OCI-M1 (cell line): ENCODE data around the gene KRTAP1-5.
A peak's percentile ranks its signal among the peaks of the same experiment; 100 is the strongest.
"Not testable (repeated sequence)": the region's sequence is repeated elsewhere in the genome, so short reads cannot be mapped to it uniquely, and the experiment has no call there.

Experiments used
- DNase-seq: peaks from one replicate; lab custom pipeline; 2025; lab: John Stamatoyannopoulos, UW

The KRTAP1-5 gene

DNA sequence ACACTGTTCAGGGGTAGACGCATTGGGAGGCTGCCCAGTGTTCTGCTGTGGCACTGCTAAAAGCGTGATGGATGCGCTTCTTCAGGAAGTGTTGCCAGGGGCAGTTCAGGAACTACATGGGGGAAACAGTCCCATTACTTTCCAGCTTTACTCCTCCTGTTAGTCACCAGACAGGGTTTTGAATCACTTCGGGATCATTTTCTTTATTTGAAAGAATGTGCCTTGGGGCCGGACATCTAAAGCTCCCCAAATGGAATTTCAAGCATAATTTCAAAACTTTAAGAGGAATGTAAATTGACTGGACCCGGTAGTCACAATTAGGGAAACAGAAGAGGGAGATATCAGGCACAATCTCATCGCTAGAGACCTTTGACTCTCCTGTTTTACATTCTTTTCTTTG, 21.4 kb upstream of the KRTAP1-5 start:
- no peak for DNase-seq

DNA sequence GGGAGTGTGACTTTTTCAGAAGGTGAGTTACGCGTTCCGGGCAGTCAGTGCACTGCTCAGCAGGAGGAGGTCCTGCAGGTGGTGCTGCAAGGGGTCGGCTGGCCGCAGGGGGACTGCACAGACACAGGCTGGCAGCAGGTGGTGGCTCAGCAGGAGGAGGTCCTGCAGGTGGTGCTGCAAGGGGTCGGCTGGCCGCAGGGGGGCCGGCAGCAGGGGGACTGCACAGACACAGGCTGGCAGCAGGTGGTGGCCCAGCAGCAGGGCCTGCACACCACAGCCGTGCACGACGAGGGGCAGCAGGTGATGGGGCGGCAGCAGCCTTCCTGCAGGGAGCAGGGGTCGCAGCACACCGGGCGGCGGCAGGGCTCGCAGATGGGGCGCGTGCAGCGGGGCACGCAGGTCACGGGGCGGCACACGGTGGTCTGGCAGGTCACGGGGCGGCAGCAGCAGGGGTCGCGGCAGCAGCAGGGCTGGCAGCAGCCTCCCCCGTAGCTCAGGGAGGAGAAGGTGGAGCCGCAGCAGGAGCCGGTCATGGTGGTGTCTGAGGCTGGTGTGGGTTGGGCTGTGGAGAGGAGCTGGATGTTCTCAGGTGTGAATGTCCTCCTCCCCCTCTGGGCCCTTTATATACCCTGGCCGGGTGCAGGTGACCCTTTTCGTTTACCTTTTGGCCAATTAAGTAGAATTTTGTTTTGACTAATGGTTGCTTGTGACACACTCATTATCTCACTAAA, 19.9 kb upstream of the KRTAP1-5 start, which contains the start of gene KRTAP2-1:
KRTAP2-1 (minus strand) TSS at position 582 of the 731 bp plus-strand sequence; CDS start at position 533, 49 bp downstream.
- DNase-seq, result not testable (repeated sequence)

DNA sequence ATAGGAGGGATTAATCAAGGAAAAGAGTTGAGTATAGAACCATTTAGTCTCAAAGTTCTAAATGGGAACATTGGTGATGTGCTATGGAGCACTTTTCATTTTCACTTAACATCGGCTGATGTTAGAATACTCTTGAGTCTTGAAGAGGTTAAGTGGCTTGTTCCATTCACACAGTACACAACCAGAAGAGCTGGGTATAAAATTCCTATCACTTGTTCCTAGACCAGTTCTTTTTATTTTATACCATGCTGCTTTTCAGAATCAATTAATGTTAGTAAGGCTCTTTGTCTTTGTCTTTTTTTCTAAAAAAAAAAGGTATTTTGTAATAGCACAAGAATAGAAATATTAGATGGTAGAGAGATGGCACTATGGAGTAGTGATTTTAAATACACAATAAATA, 15.9 kb upstream of the KRTAP1-5 start:
- no peak for DNase-seq

DNA sequence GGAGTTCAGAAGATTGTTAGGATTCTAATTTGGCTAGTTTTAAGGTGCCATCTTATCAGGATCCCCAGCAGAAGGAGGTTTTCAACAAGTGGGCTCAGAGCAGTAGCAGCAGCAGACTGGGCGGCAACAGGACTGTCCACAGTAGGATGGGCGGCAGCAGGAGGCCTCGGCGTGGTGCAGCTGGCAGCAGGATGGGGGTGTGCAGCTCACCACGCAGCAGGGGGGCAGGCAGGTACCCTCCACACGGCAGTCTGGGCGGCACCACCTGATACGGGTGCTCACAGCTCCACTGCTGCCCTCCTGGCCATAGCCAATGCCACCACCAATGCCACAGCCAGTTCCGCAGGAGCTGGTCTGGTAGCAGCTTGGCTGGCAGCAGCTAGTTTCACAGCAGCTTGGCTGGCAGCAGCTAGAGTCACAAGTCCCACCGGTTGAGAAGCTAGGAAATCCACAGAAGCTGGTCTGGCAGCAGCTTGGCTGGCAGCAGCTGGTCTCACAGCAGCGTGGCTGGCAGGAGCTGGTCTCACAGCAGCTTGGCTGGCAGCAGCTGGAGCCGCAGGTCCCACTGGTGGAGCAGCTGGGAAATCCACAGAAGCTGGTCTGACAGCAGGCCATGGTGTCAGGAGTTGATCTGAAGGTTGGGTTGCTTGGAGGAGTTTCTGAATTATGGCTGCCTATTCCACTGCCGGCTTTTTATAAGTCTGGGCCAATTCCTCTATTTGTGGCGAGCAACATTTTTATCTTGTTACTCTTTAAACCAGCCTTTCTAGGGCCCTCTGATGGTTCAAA, 14.0 kb upstream of the KRTAP1-5 start, which contains the start of gene KRTAP1-1:
KRTAP1-1 (minus strand) TSS at position 668 of the 789 bp plus-strand sequence; CDS start at position 615, 53 bp downstream.
- DNase-seq, result not testable (repeated sequence)

DNA sequence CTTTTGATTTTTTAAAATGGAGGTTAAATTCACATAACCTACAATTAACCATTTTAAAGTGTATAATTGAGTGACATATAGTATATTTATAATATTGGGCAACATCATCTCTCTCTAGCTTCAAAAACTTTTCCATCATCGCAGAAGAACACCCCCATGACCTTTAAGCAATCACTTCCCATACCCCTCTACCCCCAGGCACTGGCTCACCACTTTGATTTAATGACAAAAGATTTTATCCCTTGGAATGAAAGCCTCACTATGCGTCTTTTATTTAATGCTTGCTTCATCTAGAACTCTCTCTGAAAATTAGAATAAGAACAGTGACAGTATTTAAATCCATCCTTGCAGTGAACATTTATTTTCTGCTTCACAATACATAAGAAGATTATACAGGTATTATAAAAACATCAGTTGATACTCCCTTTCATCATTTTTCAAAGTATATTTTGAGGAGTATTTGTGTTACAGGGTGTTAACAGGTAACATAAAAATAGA, 10.9 kb upstream of the KRTAP1-5 start:
- no peak for DNase-seq

DNA sequence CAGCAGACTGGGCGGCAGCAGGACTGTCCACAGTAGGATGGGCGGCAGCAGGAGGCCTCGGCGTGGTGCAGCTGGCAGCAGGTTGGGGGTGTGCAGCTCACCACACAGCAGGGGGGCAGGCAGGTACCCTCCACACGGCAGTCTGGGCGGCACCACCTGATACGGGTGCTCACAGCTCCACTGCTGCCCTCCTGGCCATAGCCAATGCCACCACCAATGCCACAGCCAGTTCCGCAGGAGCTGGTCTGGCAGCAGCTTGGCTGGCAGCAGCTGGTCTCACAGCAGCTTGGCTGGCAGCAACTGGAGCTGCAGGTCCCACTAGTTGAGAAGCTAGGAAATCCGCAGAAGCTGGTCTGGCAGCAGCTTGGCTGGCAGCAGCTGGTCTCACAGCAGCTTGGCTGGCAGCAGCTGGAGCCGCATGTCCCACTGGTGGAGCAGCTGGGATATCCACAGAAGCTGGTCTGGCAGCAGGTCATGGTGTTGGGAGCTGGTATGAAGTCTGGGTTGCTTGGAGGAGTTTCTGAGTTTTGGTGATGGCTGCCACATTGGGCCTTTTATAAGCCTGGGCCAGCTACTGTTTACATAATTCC, 7.4 kb upstream of the KRTAP1-5 start, which contains the start of gene KRTAP1-3:
KRTAP1-3 (minus strand) TSS at position 529 of the 590 bp plus-strand sequence; CDS start at position 476, 53 bp downstream.
- not testable (repeated sequence) for DNase-seq

DNA sequence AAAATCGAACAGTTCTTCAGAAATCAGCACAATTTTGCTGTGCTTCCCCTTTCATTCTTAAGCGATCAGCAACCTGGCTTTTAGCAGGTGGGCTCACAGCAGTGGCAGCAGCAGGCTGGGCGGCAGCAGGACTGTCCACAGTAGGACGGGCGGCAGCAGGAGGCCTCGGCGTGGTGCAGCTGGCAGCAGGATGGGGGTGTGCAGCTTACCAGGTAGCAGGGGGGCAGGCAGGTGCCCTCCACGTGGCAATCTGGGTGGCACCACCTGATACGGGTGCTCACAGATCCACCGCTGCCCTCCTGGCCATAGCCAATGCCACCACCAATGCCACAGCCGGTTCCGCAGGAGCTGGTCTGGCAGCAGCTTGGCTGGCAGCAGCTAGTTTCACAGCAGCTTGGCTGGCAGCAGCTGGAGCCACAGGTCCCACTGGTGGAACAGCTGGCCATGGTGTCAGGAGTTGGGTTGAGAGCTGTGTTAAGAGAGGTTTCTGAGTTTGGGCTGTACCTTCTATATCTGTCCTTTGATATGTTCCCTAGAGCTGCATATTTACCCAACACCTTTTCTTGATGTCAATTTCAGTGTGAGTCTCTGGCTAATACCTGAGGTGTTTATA, 2.7 kb upstream of the KRTAP1-5 start, which contains the start of gene KRTAP1-4:
KRTAP1-4 (minus strand) TSS at position 563 of the 613 bp plus-strand sequence; CDS start at position 446, 117 bp downstream.
- DNase-seq, result no peak

DNA sequence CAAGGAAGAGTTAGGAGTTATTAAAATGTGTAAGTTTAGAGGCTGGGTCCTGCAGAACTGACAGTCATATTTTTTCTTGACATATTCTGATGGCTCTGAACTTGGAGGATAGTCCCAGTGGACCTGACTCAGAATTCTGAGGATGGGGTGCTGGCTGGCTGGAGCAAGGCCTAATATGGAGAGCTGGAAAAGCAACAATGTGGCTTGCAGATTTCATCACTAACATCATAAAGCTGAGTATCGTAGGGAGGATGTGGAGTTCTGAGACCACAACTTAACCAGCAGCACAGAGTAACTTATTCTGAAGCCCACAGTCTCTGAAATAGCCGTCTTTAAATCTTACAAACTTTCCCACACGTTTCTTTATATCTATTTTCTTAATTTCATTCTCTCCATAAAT, 2.3 kb downstream of the KRTAP1-5 start:
- no peak for DNase-seq

DNA sequence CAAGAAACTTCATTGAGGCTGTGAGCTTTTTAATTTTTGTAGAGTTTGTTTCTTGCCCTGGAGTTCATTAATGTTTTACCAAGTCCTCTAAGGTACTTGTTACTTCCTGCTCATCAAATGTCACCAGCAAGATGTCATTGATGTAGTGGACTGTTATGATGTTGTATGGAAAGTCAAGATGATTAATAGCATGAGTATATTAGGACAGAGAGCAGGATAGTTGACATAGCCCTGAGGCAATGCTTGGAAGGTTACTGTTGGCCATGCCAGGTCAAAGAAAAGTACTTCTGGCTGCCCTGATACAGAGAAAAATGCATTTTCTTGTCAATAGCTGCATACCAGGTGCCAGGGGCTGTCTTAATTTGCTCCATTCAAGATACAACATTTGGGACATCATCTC, 6.7 kb downstream of the KRTAP1-5 start:
- no peak for DNase-seq

DNA sequence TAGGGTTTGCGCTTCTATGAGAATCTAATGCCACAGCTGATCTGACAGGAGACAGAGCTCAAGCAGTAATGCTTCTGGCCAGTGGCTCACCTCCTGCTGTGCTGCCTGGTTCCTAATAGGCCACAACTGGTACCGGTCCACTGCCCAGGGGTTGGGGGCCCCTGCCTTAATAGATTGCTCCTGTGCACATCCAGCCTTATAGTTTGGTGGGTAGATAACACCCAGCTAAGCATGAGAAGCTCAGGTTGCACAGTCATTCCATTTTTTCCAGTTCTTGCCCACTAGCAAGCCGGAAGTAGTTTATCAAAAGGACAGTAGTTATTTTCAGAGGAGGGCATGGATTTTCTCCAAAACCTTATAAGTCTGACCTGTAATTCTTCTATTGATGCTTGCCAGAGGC, 7.6 kb downstream of the KRTAP1-5 start:
- no peak for DNase-seq

DNA sequence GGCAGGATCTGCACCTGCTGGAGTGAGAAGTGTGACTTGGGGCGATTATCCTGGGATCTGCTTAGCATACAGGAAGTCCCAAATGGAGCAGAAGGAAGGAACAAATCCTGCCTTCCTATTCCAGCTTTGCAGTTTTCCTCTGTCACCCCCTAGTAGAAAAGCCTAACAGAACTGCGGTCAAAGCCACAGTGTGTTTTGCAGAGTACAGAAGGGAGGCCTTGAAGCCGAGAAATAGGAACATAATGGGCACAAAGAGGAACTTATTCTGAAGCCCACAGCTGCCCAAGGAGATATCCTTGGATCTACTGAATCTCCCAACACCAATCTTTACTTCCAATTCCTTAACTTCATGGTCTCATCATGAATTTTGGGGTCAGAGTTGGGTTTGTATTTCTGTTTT, 8.5 kb downstream of the KRTAP1-5 start:
- no peak for DNase-seq

DNA sequence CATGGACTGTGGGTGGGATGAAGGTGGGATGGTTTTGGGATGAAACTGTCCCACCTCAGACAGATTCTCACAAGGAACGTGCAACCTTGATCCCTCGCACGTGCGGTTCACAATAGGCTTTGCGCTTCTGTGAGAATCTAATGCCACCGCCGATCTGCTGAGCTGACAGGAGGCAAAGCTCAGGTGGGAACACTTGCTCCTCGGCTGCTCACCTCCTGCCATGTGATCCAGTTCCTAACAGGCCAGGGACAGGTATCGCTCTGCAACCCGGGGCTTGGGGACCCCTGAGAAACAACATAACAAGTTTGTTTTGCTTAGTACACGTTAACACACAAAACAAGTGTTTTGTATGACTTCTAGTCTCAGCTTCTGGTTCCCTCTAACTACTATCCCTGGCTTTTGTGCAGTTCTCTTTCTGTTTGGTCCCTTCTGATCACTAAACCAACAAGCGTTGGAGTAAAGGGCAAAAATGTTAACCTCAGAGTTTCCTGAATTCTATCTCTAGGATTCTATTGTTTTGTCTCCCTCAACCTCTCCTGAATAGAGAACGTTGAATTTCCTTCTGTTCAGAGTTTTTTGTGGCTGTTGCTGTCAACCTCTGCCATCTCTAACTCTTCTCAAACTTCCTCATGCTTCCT, 10.3 kb downstream of the KRTAP1-5 start:
- no peak for DNase-seq

DNA sequence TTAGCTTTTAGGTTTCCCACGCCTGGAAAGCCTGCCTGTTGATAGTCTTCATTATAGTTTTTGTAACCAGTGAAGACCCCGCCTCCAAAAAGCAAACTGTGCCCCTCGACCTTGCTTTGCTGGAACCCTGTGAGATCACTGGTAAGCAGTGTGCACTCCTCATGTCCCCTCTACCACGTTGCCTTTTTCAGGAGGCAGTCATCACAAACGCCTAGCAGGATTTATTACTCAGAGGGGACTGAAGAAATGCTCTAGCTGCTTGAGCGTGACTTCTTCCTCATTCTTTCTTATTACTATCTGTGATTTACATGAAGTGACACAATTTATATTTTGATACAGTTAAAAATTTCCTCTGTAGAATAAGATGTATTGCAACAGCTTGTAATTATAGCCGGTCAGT, 11.6 kb downstream of the KRTAP1-5 start:
- no peak for DNase-seq

DNA sequence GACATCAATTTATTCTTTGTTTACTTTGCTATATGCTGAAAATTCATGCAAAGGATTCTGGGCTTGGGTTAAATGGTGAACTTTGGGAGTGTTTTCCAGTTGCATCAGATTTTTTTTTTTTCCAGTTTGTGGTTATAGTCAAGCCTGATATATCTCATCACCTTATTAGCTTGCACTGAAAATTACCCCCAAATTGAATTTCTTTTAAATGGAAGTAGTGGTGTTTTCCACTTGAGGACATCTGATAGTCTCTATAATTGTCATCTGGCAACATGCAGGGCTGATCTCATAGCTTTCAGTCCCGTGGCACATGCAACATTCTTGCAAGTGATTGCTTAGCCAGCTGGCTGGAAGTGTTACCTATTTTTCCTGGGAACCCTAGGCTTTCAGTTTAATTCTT, 13.4 kb downstream of the KRTAP1-5 start:
- peak; percentile 14 for DNase-seq

DNA sequence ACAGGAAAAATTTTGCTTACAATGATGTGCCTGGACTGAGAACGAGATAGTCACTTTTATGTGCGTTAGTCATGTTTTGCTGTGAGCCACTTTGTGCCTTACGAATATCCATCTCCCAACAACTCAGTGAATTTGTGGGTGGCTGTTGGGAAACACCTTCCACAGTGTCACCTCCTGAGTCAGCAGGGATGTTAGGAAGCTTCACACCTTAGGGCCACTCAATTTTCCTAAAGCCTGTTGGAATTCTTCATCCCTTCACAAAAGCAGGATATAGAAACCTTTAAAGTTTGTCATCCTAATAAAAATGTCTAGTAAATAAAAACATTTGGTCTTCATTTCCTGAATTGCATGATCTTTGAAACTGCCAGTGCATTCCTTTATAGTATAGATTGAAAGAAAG, 13.8 kb downstream of the KRTAP1-5 start:
- DNase-seq, result no peak

DNA sequence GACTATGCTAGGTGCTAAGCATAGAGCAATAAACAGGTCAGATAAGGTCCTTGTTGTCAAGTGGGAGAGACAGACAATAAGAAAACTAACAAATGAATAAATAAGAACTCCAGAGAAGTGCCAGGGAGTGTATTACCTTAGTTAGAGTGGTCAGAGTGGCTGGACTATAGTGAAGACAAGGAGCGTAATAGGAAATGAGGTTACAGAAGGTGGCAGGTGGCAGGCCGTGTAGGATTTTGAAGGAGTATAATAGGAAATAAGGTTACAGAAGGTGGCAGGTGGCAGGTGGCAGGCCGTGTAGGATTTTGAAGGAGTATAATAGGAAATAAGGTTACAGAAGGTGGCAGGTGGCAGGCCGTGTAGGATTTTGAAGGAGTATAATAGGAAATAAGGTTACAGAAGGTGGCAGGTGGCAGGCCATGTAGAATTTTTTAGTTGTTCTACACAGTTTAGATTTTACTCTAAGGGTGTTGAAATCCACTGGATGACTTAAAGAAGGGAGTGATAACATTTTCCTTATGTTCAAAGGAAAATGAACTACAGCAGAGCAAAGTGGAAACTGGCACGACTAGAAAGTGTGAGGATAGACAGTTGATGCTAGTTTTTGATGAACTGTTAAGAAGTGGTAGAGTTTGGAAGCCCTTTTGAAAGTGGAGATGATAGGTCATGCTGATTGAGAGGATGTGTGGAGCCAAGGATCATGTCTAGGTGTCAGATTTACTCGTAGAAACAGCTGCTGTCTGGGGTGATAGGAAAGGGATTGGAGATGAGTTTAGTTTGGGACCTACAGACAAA, 14.5 kb downstream of the KRTAP1-5 start:
- DNase-seq, result no peak

DNA sequence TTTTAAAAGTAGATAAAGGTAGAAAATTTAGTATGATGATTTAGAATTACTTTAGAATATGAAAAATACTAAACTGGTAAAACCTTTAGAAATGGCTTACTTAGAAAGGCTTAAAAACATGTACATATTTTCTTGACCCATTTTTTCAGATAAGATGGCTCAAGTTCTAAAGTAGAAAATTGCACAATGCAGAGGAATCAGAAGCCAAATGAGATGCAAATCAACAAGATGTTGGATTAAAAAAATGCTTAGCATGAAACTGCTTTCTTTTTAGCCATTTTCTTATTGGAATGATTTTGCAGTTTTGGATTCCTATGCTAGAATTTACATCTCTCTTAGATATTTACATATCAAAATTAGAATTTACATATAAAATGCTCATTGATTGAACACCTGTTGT, 16.6 kb downstream of the KRTAP1-5 start:
- no peak for DNase-seq

DNA sequence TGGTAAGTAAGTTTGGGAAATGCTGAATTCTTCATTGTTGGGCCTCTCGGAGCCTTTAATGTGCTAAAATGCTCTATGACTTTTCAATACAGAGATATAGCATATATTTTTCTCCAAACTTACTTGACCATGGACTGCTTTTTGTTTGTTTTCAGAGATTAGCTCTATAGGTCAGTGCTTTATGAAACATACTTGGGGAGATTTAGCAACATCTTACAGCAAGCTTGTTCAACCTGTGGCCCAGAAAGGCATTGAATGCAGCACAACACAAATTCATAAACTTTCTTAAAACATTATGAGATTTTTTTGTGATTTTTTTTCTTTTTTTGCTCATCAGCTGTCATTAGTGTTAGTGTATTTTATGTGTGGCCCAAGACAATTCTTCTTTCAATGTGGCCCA, 17.1 kb downstream of the KRTAP1-5 start:
- no peak for DNase-seq

DNA sequence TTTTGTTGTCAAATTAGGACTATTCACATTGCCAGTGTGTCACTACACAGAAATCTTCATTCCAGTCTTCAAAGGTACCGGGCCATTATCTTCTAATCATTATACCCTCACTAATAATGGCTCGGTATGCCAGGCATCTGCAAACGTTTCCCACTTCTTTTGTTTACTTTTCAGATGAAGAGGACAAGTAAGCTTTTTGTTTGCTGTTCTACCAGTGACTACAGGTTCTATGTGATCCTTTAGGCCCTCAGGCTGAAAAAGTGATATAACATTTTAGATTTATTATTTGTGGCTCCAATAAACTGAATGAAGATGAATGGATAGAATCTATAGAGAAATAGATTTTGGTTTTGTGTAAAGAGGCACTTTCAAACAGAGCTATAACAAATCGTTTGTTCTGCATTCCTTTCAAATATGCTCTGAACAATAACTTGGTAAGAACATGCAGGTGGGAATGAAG, 17.7 kb downstream of the KRTAP1-5 start:
- DNase-seq, result no peak

DNA sequence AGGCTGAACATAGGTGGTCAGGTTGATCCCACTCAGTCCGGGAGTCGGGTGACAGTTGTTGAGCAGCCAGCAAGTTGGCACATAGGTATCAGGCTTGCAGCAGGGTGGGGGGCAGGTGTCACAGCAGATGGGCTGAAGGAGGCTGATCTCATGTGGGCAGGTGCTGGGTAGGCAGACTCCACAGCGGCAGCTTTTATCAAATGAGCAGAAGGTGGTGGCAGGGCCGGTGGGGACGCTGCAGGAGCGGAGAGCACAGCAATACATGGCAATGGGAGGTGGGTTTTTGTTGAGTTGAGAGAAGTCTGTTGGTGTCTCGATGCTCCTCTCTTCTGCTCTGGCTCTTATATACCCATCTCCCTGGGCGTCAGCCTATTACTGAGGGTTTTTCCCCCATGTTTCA, 18.2 kb downstream of the KRTAP1-5 start, which contains the start of gene KRTAP3-1:
KRTAP3-1 (minus strand) TSS at position 318 of the 400 bp plus-strand sequence; CDS start at position 264, 54 bp downstream.
- no peak for DNase-seq
